HCT116 (cell line): ENCODE data around the gene NXPE3. TPM values are rescaled to one million over a fixed set of nuclear protein-coding genes. Genes with fewer than 3 reads are reported as not detected.
A peak's percentile ranks its signal among the peaks of the same experiment; 100 is the strongest.

Experiments used
- ATAC-seq: fragments of 200-7000 bp; cut with Tn5 transposase; 2 replicates; pipeline ENCODE4 v1.9.1; 2020; ENCODE audit warnings: mild to moderate bottlenecking, moderate library complexity
- BruUV-seq: library from RNA; stranded (reverse); fragments of 400-500 nt; replicated peaks from 2 replicates; lab custom pipeline; 2021; lab: Mats Ljungman, UMichigan
- CTCF ChIA-PET: fragments of 300-600 bp; sonication (Branson Sonifier 250); formaldehyde crosslinking; loops from one replicate; lab custom pipeline; 2021; ENCODE audit warnings: antibody characterized with exemption; lab: Charles Lee
- POLR2A ChIA-PET: fragments of 300-600, 350-600 bp; sonication (Branson Sonifier 250); formaldehyde crosslinking; loops from one replicate; lab custom pipeline; 2021; ENCODE audit warnings: antibody characterized with exemption; lab: Charles Lee
- RAD21 ChIA-PET, 2 experiments: fragments of 300-600 bp; sonication (Branson Sonifier 250); formaldehyde crosslinking; loops; one replicate each; lab custom pipeline; 2023; ENCODE audit warnings: low total read pairs in 2 of 2; ENCODE audit not compliant: uncharacterized antibody in 2 of 2, unreplicated experiment in 2 of 2, low non-redundant PET in 1 of 2; lab: Charles Lee
- DNase-seq: peaks from one replicate; pipeline ENCODE4 v3.0.0-alpha.2; 2010; ENCODE audit warnings: low read depth, low spot score
- H2AFZ ChIP-seq: fragments of 200-600 bp; shearing (Covaris generic), sonication (generic); 2 replicates; pipeline ENCODE4 v1.6.1; 2017; ENCODE audit warnings: low read depth, mixed run types, mixed read lengths, antibody characterized with exemption, low read length; ENCODE audit not compliant: poor library complexity, severe bottlenecking
- H3K27ac ChIP-seq: 2 replicates; pipeline ENCODE4 v1.5.1; 2012; ENCODE audit warnings: low read depth, low read length
- H3K27me3 ChIP-seq: fragments of 200-600 bp; sonication (generic); 2 replicates; pipeline ENCODE4 v1.6.1; 2016; ENCODE audit warnings: mixed run types, low read length, mixed read lengths; ENCODE audit not compliant: insufficient read depth
- H3K36me3 ChIP-seq, 2 experiments: fragments of 200-500 bp in 1 of 2; fragments of 200-600 bp in 1 of 2; sonication (Bioruptor generic) in 1 of 2; sonication (generic) in 1 of 2; 2 replicates each; pipeline versions ENCODE4 v1.5.1 to v1.6.1; 2014 to 2016; ENCODE audit warnings: low read length in 2 of 2, inconsistent platforms in 1 of 2, mixed read lengths in 1 of 2, mixed run types in 1 of 2; ENCODE audit not compliant: insufficient read depth in 2 of 2, control insufficient read depth in 1 of 2
- H3K4me1 ChIP-seq, 2 experiments: fragments of 200-600 bp in 1 of 2; sonication (generic) in 1 of 2; 2 replicates each; pipeline versions ENCODE4 v1.5.1 to v1.6.1; 2012 to 2017; ENCODE audit warnings: low read length in 2 of 2, inconsistent platforms in 1 of 2, mild to moderate bottlenecking in 1 of 2, mixed read lengths in 1 of 2, mixed run types in 1 of 2, moderate library complexity in 1 of 2; ENCODE audit not compliant: insufficient read depth in 2 of 2, control insufficient read depth in 1 of 2
- H3K4me2 ChIP-seq: fragments of 200-600 bp; sonication (generic); 2 replicates; pipeline ENCODE4 v1.6.1; 2017; ENCODE audit warnings: mixed run types, low read length, mixed read lengths
- H3K4me3 ChIP-seq, 2 experiments: fragments of 200-600 bp in 1 of 2; sonication (generic) in 1 of 2; replicated peaks in 1 of 2; 2 replicates each; pipeline ENCODE4 v1.5.1; 2011 to 2016; ENCODE audit warnings: low read length in 2 of 2, control low read depth in 1 of 2, low read depth in 1 of 2, mild to moderate bottlenecking in 1 of 2, mixed read lengths in 1 of 2, mixed run types in 1 of 2
- H3K79me2 ChIP-seq: fragments of 200-600 bp; sonication (generic); 2 replicates; pipeline ENCODE4 v1.6.1; 2017; ENCODE audit warnings: mild to moderate bottlenecking, mixed run types, low read length, moderate library complexity, mixed read lengths; ENCODE audit not compliant: insufficient read depth
- H3K9ac ChIP-seq: fragments of 200-600 bp; sonication (generic); 2 replicates; pipeline ENCODE4 v1.6.1; 2016; ENCODE audit warnings: low read length, mixed read lengths
- H3K9me2 ChIP-seq: fragments of 200-600 bp; sonication (generic), shearing (Covaris generic); 2 replicates; pipeline ENCODE4 v1.6.1; 2017; ENCODE audit warnings: mixed run types, mild to moderate bottlenecking, moderate library complexity; ENCODE audit not compliant: insufficient read depth
- H3K9me3 ChIP-seq, 2 experiments: fragments of 200-500 bp in 1 of 2; fragments of 200-600 bp in 1 of 2; sonication (Bioruptor generic) in 1 of 2; sonication (generic) in 1 of 2; 2 replicates each; pipeline ENCODE4 v1.6.1; 2014 to 2017; ENCODE audit warnings: low read length in 2 of 2, mixed read lengths in 2 of 2, inconsistent platforms in 1 of 2, low read depth in 1 of 2, mild to moderate bottlenecking in 1 of 2, mixed run types in 1 of 2, moderate library complexity in 1 of 2; ENCODE audit not compliant: control insufficient read depth in 1 of 2, insufficient read depth in 1 of 2
- H4K20me1 ChIP-seq: fragments of 200-600 bp; sonication (generic), shearing (Covaris generic); 2 replicates; pipeline ENCODE4 v1.6.1; 2017; ENCODE audit warnings: mixed run types, mild to moderate bottlenecking, moderate library complexity; ENCODE audit not compliant: insufficient read depth
- CTCF ChIP-seq, 3 experiments: fragments of 200-600 bp in 1 of 3; sonication (generic) in 1 of 3; IDR thresholded peaks in 2 of 3; conservative IDR thresholded peaks in 1 of 3; 2 replicates each; pipeline ENCODE4 v1.5.1; 2012 to 2017; ENCODE audit warnings: low read depth in 2 of 3, low read length in 2 of 3, antibody characterized with exemption in 1 of 3, borderline replicate concordance in 1 of 3, control low read depth in 1 of 3, mild to moderate bottlenecking in 1 of 3, mixed read lengths in 1 of 3, mixed run types in 1 of 3, moderate library complexity in 1 of 3; ENCODE audit not compliant: insufficient read depth in 1 of 3
- EGR1 ChIP-seq: IDR thresholded peaks from 2 replicates; pipeline ENCODE4 v1.6.1; 2012; ENCODE audit warnings: low read depth
- ELF1 ChIP-seq: IDR thresholded peaks from 2 replicates; pipeline ENCODE4 v1.6.1; 2012; ENCODE audit warnings: low read depth, borderline replicate concordance
- EZH2 ChIP-seq: fragments of 200-600 bp; sonication (generic); IDR thresholded peaks from 2 replicates; pipeline ENCODE4 v1.6.1; 2017; ENCODE audit warnings: antibody characterized with exemption, mixed run types
- EZH2phosphoT487 ChIP-seq: fragments of 200-600 bp; IDR thresholded peaks from 2 replicates; pipeline ENCODE4 v1.6.1; 2018; ENCODE audit warnings: antibody characterized with exemption, borderline replicate concordance
- JUND ChIP-seq: IDR thresholded peaks from 2 replicates; pipeline ENCODE4 v1.6.1; 2012
- POLR2A ChIP-seq: IDR thresholded peaks from 2 replicates; pipeline ENCODE4 v1.7.0; 2011; ENCODE audit warnings: borderline replicate concordance; ENCODE audit not compliant: insufficient read depth, insufficient read length; ENCODE audit errors: extremely low read depth
- RAD21 ChIP-seq: IDR thresholded peaks from 2 replicates; pipeline ENCODE4 v1.6.1; 2012; ENCODE audit warnings: low read depth, mild to moderate bottlenecking
- SIN3A ChIP-seq: IDR thresholded peaks from 2 replicates; pipeline ENCODE4 v1.6.1; 2012; ENCODE audit warnings: low read depth
- SP1 ChIP-seq: IDR thresholded peaks from 2 replicates; pipeline ENCODE4 v1.6.1; 2012; ENCODE audit warnings: low read depth
- TCF7L2 ChIP-seq: IDR thresholded peaks from 2 replicates; pipeline ENCODE4 v1.7.0; 2011; ENCODE audit warnings: borderline replicate concordance, inconsistent platforms; ENCODE audit not compliant: insufficient read depth, insufficient read length; ENCODE audit errors: extremely low read depth
- YY1 ChIP-seq: IDR thresholded peaks from 2 replicates; pipeline ENCODE4 v1.6.1; 2011; ENCODE audit warnings: low read length, low read depth, moderate library complexity, mild to moderate bottlenecking; ENCODE audit not compliant: insufficient replicate concordance; ENCODE audit errors: extremely low read depth
- ZBTB33 ChIP-seq: IDR thresholded peaks from 2 replicates; pipeline ENCODE4 v1.6.1; 2011; ENCODE audit warnings: mild to moderate bottlenecking, low read length, moderate library complexity; ENCODE audit not compliant: insufficient replicate concordance; ENCODE audit errors: extremely low read depth
- ZFX ChIP-seq: fragments of 450-650 bp; IDR thresholded peaks from 2 replicates; pipeline ENCODE4 v1.6.1; 2017
- ZNF274 ChIP-seq: fragments of 200-500 bp; sonication (Bioruptor generic); IDR thresholded peaks from 2 replicates; pipeline ENCODE4 v1.6.1; 2014; ENCODE audit warnings: mild to moderate bottlenecking, low read depth, low read length, inconsistent platforms
- intact Hi-C: fragments of 100-400 bp; cut with micrococcal nuclease; formaldehyde crosslinking; loops from 2 replicates; pipeline ENCODE4 v1.10.0; 2022
- total RNA-seq: library from RNA; stranded (reverse); gene quantifications from one replicate; pipeline ENCODE4 v1.2.1, GENCODE V29; 2021; ENCODE audit not compliant: unreplicated experiment

The NXPE3 gene
- total RNA-seq, 1 experiment from 2014 or later: 4.3 TPM

GRCh38 chr3:101848326-101848725 lies 69.3 kb downstream of the NXPE3 start:
- Histone ChIP-seq H3K4me3 (peak overlapping the region in 1 of 2 experiments; percentile 87; a peak in 3 of 4 replicates), H3K27me3 (no peaks in the 10 kb centered on the region), H3K4me2 (peak overlapping the region; percentile 90), H3K27ac (peak overlapping the region; percentile 51), H3K9ac (peak overlapping the region; percentile 72), H3K79me2 (peaks cover 26% of the 10 kb centered on the region), H2AFZ (peak overlapping the region; percentile 80), H4K20me1 (no peaks in the 10 kb centered on the region), H3K9me2 (no peaks in the 10 kb centered on the region), H3K4me1 (peaks cover 9 to 23% of the 10 kb centered on the region in 2 experiments), H3K36me3 (peaks cover 8 to 9% of the 10 kb centered on the region in 2 experiments; a peak in 3 of 4 replicates), H3K9me3 (no peaks in the 10 kb centered on the region)
- POLR2A ChIA-PET: interaction anchor here (1.1 to 2.9 kb wide), 9 partner anchors 9 to 377 kb away, joined by 3 to 18 read pairs (median 8); no protein-coding TSS in a partner anchor
- RAD21 ChIA-PET: no interaction called here
- no peak for ATAC-seq
- CTCF ChIA-PET: no interaction called here
- intact Hi-C loops: loop anchor here (2.0 kb wide), 1 partner anchor 22 kb away; no protein-coding TSS in a partner anchor
- BruUV-seq: no TSS peak
- TF ChIP-seq TCF7L2 (no peak), EZH2phosphoT487 (no peak), ZNF274 (no peak), YY1 (no peak), EGR1 (no peak), POLR2A (no peak), ELF1 (no peak), JUND (no peak), ZFX (no peak), RAD21 (no peak), SIN3A (no peak), ZBTB33 (no peak), EZH2 (no peak), SP1 (no peak), CTCF (IDR thresholded peaks at IDR 0.05 in 2 of 3, conservative IDR thresholded peaks at IDR 0.05 in 1 of 3; ENCODE audit: borderline replicate concordance in 1 of 3, insufficient read depth in 1 of 3, low read depth in 2 of 3, low read length in 2 of 3) (no peak)
- DNase-seq: no peak
